Activated T-cell treated with anti-CD3 and anti-CD28 coated beads for 4 hours (primary cell): ENCODE measurements around the gene HINT2.

Experiments used
- DNase-seq: peaks from one replicate; pipeline ENCODE4 v3.0.0-alpha.2; 2020

HINT2 gene

GRCh38 chr9:35774907-35775635 is 39.8 kb downstream of the HINT2 start:
- no peak for DNase-seq

- DNase-seq: no peak
Observed at GRCh38 chr9:35771943-35772342, 42.9 kb downstream of the HINT2 start.

GRCh38 chr9:35771534-35771933 is 43.3 kb downstream of the HINT2 start:
- no peak for DNase-seq

GRCh38 chr9:35771075-35771433 is 43.8 kb downstream of the HINT2 start:
- DNase-seq: no peak

GRCh38 chr9:35769763-35770162 is 45.1 kb downstream of the HINT2 start:
- DNase-seq: no peak

GRCh38 chr9:35767458-35767857 is 47.4 kb downstream of the HINT2 start:
- DNase-seq: no peak

GRCh38 chr9:35766997-35767396 is 47.8 kb downstream of the HINT2 start:
- no peak for DNase-seq

- no peak for DNase-seq
Observed at GRCh38 chr9:35763803-35764202, 51.0 kb downstream of the HINT2 start.

GRCh38 chr9:35763181-35763580 is 51.7 kb downstream of the HINT2 start:
- no peak for DNase-seq
